Right lobe of liver (tissue), 6 donors: Measurements from ENCODE around the gene PITPNC1. TPM values are rescaled to one million over a fixed set of nuclear protein-coding genes. Genes with fewer than 3 reads are reported as not detected.

Experiments used
- ATAC-seq, 4 donors: fragments of 200-7000 bp; cut with Tn5 transposase; one replicate each; pipeline ENCODE4 v1.9.1; 2020; ENCODE audit warnings: mild to moderate bottlenecking in 4 of 4, moderate library complexity in 4 of 4
- DNase-seq, 3 donors: peaks; one replicate each; pipeline ENCODE4 v3.0.0-alpha.2; 2020
- H3K27ac ChIP-seq, 3 donors: fragments of 200-600 bp; one replicate each; pipeline ENCODE4 v1.8.0; 2022
- H3K27me3 ChIP-seq, 2 donors: fragments of 200-600 bp; one replicate each; pipeline ENCODE4 v1.8.0; 2022
- H3K36me3 ChIP-seq, 4 donors: fragments of 200-600 bp; sonication (generic) in 1 of 4; one replicate each; pipeline versions ENCODE4 v1.5.1 to v1.8.0; 2017 to 2022; ENCODE audit warnings: control low read depth in 1 of 4
- H3K4me1 ChIP-seq, 4 donors: fragments of 200-600 bp; sonication (generic) in 1 of 4; one replicate each; pipeline versions ENCODE4 v1.5.1 to v1.8.0; 2017 to 2022; ENCODE audit warnings: control low read depth in 1 of 4
- H3K4me3 ChIP-seq, 3 donors: fragments of 200-600 bp; one replicate each; pipeline ENCODE4 v1.8.0; 2022
- H3K9me3 ChIP-seq, 4 donors: fragments of 200-600 bp; sonication (generic) in 1 of 4; one replicate each; pipeline versions ENCODE4 v1.5.1 to v1.8.0; 2017 to 2022; ENCODE audit warnings: control low read depth in 1 of 4
- CTCF ChIP-seq, 4 donors: fragments of 200-600 bp in 3 of 4; fragments of 450-650 bp in 1 of 4; IDR thresholded peaks; one replicate each; pipeline versions ENCODE4 v1.5.1 to v1.8.0; 2016 to 2022; ENCODE audit warnings: antibody characterized with exemption in 4 of 4, mild to moderate bottlenecking in 2 of 4
- POLR2A ChIP-seq: fragments of 450-650 bp; IDR thresholded peaks from one replicate; pipeline ENCODE4 v1.6.1; 2017; ENCODE audit warnings: antibody characterized with exemption, mild to moderate bottlenecking
- WGBS: methylation state at CpG from one replicate; pipeline ENCODE4 v1.1.6; 2018; ENCODE audit warnings: low coverage, low lambda C conversion rate; ENCODE audit not compliant: insufficient coverage; ENCODE audit errors: missing lambda C conversion rate; 5-methylcytosine and 5-hydroxymethylcytosine counted together
- intact Hi-C, 2 donors: fragments of 100-400 bp; cut with DNase I; formaldehyde crosslinking; loops; one replicate each; pipeline versions ENCODE4 v1.11.2 to v1.14.1; 2022
- total RNA-seq, 6 experiments: library from RNA; depleted of rRNA in 2 of 6; stranded (reverse); fragments of >200 nt in 2 of 6; fragmentation: NEBNext Ultra II Directional in 3 of 6; extraction: Animal tissue kit (Norgen Biotek cat#: 25700) in 3 of 6; gene quantifications; one replicate each; pipeline versions ENCODE4 v1.1.0 to v1.2.4, GENCODE V29; 2016 to 2023
- donor health status: DM: no; HTN: yes; CAD: no.
- donor health status: DM: no; HTN: no; CAD: no.
- donor health status: DM: no; HTN: no; CAD: no.
- donor health status: DM: no; HTN: yes; CAD: no.
- donor health status: DM: no; HTN: yes; CAD: no.

PITPNC1 gene
- total RNA-seq, 6 experiments from 2014 or later = 4.7 to 13.0 (median 7.4) TPM

- no peaks in the 10 kb centered on the region for H3K36me3 ChIP-seq
- H3K9me3 ChIP-seq = no peaks in the 10 kb centered on the region
- H3K27ac ChIP-seq = no peak overlapping the region
- WGBS = 64% methylated on average over 3 of the region's 5 CpGs
- ATAC-seq (no peak), DNase-seq (no peak)
- no peak overlapping the region for H3K4me3 ChIP-seq
- intact Hi-C loops = loop anchor here (5.0 to 10.0 kb wide), 3 partner anchors 97 to 320 kb away; no protein-coding TSS in a partner anchor
- peaks cover 0 to 6% (median 3%) of the 10 kb centered on the region in 4 donors for H3K4me1 ChIP-seq
- H3K27me3 ChIP-seq = no peaks in the 10 kb centered on the region
- TF ChIP-seq CTCF (IDR thresholded peaks at IDR 0.05) (no peak), POLR2A (no peak)
Measured at GRCh38 chr17:67375054-67375427, 2.0 kb upstream of the PITPNC1 start.

GRCh38 chr17:67375716-67376115 lies 1.4 kb upstream of the PITPNC1 start:
- Histone ChIP-seq H3K4me1 (peaks cover 0 to 6% (median 3%) of the 10 kb centered on the region in 4 donors), H3K27ac (no peak overlapping the region), H3K4me3 (no peak overlapping the region), H3K27me3 (no peaks in the 10 kb centered on the region), H3K9me3 (no peaks in the 10 kb centered on the region), H3K36me3 (no peaks in the 10 kb centered on the region)
- no peak for DNase-seq
- TF ChIP-seq CTCF (IDR thresholded peaks at IDR 0.05) = no peak
- TF ChIP-seq POLR2A = no peak
- no peak for ATAC-seq
- WGBS = 76% methylated on average over 3 of the region's 6 CpGs
- intact Hi-C loops = loop anchor here (5.0 to 10.0 kb wide), 3 partner anchors 97 to 319 kb away; no protein-coding TSS in a partner anchor

DNA sequence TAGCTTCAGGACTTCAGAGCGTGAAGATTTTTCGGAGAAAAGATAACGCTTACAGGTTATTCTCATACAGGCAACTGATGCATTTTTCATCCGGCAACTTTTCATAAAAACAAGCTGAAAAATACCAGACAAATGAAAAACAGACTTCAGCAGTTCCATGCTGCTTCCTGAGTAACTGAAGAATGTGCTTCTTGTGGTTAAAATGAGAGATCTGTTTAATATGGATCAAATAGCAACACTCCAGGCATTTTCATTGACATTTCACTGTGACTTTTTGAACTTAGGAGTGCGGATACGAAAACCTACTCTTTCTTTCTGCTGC lies 705 bp upstream of the PITPNC1 start:
- WGBS = 30% methylated on average over 6 of the region's 6 CpGs
- H3K9me3 ChIP-seq = no peaks in the 10 kb centered on the region
- TF ChIP-seq CTCF (IDR thresholded peaks at IDR 0.05) (no peak), POLR2A (no peak)
- ATAC-seq = no peak
- peak overlapping the region; percentile 92 to 94 (median 94) for H3K27ac ChIP-seq
- DNase-seq = no peak
- H3K27me3 ChIP-seq = no peaks in the 10 kb centered on the region
- no peaks in the 10 kb centered on the region for H3K36me3 ChIP-seq
- peak overlapping the region; percentile 50 to 69 (median 63) for H3K4me3 ChIP-seq
- intact Hi-C loops = loop anchor here (5.0 to 10.0 kb wide), 3 partner anchors 96 to 318 kb away; no protein-coding TSS in a partner anchor
- peaks cover 0 to 6% (median 3%) of the 10 kb centered on the region in 4 donors for H3K4me1 ChIP-seq

DNA sequence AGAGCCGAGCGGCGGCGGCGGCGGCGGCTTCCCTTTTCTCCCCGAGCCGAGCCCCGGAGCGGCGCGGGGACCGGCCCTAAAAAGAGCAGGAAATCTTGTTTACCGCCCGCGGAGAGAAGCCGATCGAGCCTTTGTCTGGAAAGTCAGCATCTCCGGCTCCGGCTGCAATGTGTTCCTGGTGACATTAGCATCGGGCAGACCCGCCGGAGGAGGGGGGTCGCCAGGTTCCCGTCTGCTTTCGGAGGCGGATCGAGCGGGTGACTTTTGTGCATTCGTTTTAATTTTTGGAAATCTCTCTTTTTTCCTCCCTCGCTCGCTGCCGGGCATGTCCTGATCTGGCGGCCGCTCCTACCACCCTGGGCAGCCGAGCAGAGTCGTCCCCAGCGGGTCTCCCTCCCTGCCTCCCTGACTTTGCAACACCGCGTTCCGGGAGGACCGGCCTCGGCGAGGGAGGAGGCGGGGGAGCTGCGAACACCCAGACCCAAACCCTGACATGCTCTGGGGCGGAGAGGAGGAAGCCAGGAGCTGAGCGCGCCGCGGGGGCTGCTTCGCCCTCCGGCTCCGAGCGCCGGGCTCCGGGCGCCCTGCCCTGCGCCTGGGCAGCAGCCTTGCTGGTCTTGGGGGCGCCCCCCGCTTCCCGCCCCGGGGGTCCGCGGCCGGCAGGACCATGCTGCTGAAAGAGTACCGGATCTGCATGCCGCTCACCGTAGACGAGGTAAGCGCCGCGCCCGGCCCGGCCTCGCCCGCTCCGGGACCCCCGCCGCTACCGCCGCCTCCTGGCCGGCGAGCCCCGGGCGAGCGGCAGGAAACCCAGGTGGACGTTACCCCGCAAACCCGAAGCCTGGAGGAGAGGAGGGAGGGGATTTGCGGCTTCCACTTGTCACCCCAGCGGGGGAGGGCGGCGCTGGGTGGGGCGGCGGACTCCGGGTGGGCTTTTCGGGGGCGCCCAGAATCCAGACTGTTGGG lies 690 bp downstream of the PITPNC1 start:
- intact Hi-C loops = loop anchor here (5.0 to 10.0 kb wide), 3 partner anchors 95 to 317 kb away; no protein-coding TSS in a partner anchor
- Histone ChIP-seq H3K4me3 (peak overlapping the region; percentile 50 to 69 (median 63)), H3K27me3 (no peaks in the 10 kb centered on the region), H3K27ac (peak overlapping the region; percentile 92 to 94 (median 94)), H3K4me1 (peaks cover 0 to 19% (median 7%) of the 10 kb centered on the region in 4 donors), H3K9me3 (no peaks in the 10 kb centered on the region), H3K36me3 (no peaks in the 10 kb centered on the region)
- 0% methylated on average over 16 of the region's 100 CpGs for WGBS
- peak; percentile 61 to 77 (median 71) for DNase-seq
- ATAC-seq = peak; percentile 6 to 22 (median 13)
- TF ChIP-seq CTCF (IDR thresholded peaks at IDR 0.05) (peak in 1 of 4 donors; percentile 28), POLR2A (peak; percentile 5)
